GM19239 (cell line): Measurements from ENCODE around the gene TAF1A.

ENCODE experiments used
- DNase-seq: peaks from one replicate; pipeline ENCODE4 v3.0.0; 2011; ENCODE audit warnings: low spot score; ENCODE audit not compliant: insufficient read length
- FAIRE-seq: peaks from 2 replicates; lab custom pipeline; 2011; peaks lifted over from hg19 to GRCh38; lab: Jason Lieb, UNC

The TAF1A gene

DNA sequence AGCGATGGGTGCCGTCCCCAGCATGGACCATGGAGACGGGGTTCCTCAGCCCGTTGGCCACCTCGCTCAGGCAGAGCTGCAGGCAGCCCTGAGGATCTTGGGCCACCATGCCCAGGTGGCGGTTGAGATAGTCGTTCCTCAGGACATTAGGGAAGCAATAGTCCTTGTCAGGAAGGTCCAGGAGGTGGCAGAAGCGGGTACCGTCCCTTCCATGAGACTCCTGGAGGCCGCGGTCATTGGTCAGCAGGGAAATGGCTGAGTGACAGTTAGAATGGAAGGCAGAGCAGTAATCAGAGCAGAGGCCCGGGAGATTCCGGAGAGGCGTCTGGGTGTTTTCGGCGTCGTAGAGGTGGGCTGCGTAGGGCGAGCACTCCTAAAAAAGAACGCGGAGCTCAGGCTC lies 45.9 kb downstream of the TAF1A start:
- FAIRE-seq, result no peak
- DNase-seq, result no peak

DNA sequence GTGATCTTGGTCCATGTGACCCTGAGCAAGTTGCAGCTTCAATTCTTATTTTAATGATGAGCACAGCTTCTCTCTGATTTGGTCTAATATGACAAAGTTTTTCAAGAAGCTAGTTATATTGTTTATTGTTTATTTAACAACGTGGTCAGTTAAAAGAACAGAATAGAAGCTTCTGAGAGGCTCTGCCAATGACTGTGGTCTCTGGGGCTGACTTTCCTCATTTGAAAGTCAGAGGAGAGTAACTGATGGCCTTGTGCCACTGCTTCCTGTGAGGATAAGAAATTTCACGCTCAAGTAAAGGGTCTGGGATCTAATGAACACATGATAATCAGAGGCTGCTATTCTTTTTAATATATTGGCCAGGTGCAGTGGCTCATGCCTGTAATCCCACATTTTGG lies 49.1 kb downstream of the TAF1A start:
- FAIRE-seq, result no peak
- DNase-seq, result no peak

DNA sequence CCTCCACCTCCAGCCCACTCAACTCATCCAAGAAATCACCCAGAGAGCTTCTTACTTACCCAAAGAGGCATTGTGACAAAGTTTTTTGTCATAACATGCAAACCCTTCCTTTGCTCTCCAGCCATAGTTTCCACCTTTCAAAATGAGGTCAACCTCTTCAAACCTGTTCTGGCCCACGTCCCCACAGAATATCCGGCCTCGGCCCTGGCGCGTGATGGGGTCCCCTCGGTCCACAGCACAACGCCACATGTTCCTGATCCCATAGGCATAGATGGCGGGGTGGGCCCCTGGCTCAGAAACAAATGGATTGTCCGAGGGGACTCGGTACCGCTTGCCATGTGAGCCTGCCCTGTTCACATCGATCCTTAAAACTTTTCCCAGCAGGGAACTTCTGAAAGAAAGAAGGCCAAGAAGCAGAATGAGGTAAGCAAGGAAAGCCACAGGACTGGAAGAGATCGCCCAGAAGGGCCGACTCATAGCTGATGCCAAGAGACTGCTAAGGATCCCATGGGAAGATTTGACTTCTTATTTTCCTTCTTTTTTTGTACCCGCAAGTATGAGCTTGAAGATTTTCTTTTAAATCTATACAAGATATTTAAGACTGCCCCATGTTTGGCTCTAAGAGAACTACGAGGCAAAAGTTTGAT lies 49.7 kb downstream of the TAF1A start:
- DNase-seq (no peak), FAIRE-seq (no peak)

DNA sequence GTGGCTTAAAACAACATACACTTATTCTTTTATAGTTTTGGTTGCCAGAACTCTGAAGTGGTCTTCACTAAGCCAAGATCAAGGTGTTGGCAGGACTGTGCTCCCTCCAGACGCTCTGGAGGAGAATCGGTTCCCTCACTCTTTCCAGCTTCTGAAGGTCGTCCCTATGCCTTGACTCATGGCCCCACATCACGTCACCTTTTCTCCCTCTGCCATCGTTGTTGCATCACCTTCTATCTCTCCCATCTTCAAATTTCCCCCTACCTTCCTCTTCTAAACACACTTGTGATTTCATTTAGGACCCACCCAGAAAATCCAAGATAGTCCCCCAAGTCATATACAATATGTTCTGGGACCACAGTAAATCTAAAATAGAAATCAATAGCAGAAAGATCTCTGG lies 54.3 kb downstream of the TAF1A start:
- DNase-seq (no peak), FAIRE-seq (no peak)

DNA sequence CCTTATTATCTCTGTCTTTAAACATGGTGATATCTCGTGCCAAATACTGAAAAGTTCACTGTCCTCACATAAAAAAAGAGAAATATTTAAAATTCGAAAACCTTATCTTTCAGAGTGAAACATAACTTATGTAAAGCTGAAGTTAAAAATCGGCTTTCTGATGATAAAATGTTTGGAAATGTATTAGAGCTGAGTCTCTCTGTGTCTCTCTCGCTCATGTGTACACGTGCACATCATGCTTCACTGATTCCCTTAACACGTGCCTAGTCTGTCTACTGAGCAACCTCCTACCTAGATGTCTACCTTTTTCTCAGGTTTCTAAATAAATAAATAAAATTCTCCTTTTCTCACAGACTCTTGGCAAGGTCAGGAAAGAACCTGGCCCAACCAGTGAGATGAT lies 58.9 kb downstream of the TAF1A start:
- no peak for FAIRE-seq
- DNase-seq, result no peak

DNA sequence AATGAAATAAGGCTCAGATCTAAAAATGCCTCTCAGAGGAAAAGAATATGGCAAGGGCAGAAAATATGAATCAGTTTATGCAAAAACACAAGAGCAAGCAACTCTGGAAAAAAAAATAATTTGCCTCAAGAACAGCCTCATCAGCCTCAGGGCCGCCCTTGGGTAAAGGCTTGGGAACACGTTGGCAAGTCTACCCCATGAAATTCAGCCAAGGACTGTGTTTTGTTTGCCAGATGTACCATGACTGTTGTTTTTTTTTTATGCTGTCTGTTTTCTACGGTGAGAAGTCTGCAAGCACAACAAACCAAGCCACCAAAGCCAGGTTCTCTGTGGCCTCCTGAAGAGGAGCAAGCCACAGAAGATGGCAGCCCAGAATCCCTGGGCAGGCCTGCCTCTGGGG lies 59.8 kb downstream of the TAF1A start:
- no peak for FAIRE-seq

DNA sequence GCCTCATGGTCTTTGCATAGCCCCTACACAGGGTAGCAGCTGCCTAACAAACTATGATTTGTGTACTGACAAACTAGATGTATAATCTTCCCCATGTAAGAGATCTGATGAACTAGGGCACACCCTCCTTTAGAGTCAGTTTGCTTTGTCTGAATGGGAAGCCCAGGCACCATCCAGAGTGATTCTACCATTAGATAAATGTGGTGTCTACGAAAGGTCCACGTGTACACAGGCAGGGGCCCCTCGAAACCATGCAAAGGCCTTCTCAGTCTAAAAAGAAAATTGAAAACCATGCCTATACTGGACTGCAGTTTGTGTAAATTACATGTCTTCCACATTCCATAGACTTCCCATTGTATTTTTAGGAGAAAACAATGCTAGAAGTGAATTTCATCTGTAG lies 60.6 kb downstream of the TAF1A start:
- FAIRE-seq (no peak), DNase-seq (no peak)

More for the DNA sequence above, 59.8 kb downstream of the TAF1A start:
- DNase-seq, result no peak

DNA sequence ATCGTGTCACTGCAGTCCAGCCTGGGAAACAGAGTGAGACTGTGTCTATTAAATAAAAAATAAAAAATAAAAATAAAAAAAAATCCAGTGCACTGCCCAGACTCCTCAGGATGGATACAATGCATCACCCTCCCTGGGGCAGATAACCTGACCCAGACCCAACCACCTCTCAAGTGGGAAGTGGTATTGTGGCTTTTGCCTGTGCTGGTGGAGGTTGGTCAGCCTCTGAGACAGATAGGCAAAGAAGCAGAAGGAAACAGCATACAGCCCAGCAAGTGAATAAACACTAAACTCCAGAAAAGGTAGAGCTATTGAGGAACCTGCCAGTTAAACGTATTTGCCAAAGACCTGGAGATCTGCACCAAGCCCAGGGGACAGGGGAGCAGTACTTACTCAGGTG lies 63.8 kb downstream of the TAF1A start:
- FAIRE-seq, result no peak
- no peak for DNase-seq

DNA sequence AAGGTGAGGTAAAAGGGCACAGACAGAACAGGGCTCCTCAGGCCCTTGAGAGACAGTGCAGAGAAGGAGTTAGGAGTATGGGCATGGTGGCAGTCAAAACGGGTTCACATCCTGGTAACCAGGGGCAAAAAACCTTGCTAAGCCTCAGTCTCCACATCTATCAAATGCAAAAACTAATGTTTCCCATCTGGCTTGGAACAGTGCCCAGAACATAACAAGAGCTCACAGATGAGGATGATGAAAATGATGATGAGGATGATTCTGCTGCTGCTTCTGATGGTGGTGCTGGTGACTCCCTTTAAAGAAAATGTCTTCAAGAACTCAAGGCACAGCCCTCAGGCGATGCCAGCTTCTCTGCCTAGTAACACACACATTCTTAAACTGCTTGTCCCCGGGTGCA lies 65.9 kb downstream of the TAF1A start:
- no peak for DNase-seq
- no peak for FAIRE-seq

DNA sequence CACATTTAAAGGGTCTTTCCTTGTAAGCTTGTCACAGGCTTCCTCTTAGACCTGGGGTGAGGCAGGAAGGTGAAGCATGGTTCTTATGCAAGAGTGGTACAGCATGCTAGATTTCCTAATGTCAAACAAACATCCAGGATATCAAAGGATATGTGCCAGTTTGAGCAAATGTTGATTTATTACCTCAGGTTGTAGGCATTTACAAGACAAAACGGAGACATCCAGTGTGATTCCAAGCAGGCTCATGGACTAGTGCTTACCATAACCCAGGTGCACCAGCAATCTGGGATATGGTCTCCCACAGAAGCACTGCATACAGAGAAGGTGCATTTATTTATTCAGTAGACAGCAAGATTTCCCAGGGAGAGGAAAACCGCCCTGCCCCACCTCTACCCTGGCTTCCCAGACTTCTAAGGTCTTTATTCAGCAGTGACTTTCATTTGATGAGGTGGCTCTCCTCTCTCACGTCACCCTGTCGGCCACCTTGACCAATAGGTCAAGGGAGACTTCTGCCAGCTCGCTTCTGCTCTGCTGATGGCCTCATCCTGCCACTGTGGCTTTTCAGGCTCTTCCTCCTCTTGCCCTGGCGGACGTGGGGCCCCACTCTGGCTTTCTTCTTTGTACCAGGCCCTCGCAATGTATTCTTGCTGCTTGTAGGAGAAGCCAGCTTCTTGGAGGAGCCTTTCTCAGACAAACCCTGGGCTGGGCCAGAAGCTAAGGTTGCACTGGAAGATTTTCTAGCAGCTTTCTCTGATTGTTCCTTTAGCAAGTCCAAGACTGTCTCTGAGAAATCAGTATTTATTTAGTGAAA lies 67.4 kb downstream of the TAF1A start:
- FAIRE-seq (no peak), DNase-seq (no peak)

DNA sequence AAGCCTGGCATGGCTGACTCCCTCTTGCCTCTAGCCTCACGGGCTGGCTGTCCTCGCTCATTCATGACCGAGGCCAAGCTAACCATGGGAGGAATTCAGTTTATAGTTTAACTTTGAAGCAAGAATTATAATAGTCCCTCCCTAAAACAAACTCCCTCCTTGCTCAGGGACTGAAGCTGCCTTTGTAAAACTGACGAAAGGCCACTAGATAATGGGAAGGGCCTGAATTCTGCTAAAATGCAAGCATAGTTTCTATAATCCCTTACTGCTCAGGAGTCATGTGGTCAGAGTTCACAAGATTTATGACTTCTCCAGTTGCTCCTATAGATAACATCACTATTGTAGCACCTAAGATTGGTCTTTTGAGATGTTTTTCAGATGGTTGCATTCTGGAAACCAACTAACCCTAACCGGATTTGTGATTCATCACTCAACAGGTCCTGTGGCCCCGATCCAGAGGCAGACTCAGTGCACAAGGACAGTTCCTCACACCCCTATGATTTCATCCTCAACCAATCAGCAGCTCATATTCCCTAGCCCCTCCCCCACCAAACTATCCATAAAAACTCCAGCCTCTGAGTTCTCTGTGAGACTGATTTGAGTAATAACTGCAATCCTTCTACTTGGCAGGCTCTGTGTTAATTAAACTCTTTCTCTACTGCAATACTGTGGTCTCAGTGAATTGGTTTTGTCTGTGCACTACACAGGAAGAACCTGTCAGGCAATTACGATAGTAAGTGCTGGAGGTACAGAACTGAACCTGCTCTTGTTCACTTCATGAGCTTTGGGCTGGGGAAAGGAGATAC lies 68.2 kb downstream of the TAF1A start:
- FAIRE-seq (no peak), DNase-seq (no peak)
